WERI-Rb-1 (cell line): ENCODE data around the gene SLC38A6.
"Not testable (repeated sequence)": the region's sequence is repeated elsewhere in the genome, so short reads cannot be mapped to it uniquely, and the experiment has no call there.

Experiments
- DNase-seq: peaks from one replicate; pipeline ENCODE4 v3.0.0-alpha.2; 2020
- H3K27ac ChIP-seq: fragments of 250-450 bp; sonication (Bioruptor Pico); 2 replicates; pipeline ENCODE4 v1.5.1; 2020; ENCODE audit warnings: mild to moderate bottlenecking, moderate library complexity
- H3K27me3 ChIP-seq: fragments of 250-450 bp; sonication (Bioruptor Pico); 2 replicates; pipeline ENCODE4 v1.5.1; 2021; ENCODE audit warnings: mild to moderate bottlenecking, low read depth, moderate library complexity; ENCODE audit not compliant: insufficient read depth, severe bottlenecking
- H3K36me3 ChIP-seq: fragments of 250-450 bp; sonication (Bioruptor Pico); 2 replicates; pipeline ENCODE4 v1.5.1; 2020; ENCODE audit warnings: mild to moderate bottlenecking, moderate library complexity
- H3K4me3 ChIP-seq: 2 replicates; pipeline ENCODE4 v1.5.1; 2011; ENCODE audit warnings: low read depth, mild to moderate bottlenecking, control low read depth, low read length
- H3K9me3 ChIP-seq: fragments of 250-450 bp; sonication (Bioruptor Pico); 2 replicates; pipeline ENCODE4 v1.5.1; 2021; ENCODE audit warnings: mild to moderate bottlenecking, moderate library complexity; ENCODE audit not compliant: severe bottlenecking
- TF ChIP-seq, protein P1 (sequence below): IDR thresholded peaks from 2 replicates; pipeline ENCODE4 v1.5.1; 2011; ENCODE audit warnings: low read depth, mild to moderate bottlenecking, control low read depth, inconsistent platforms, low read length

The SLC38A6 gene

DNA sequence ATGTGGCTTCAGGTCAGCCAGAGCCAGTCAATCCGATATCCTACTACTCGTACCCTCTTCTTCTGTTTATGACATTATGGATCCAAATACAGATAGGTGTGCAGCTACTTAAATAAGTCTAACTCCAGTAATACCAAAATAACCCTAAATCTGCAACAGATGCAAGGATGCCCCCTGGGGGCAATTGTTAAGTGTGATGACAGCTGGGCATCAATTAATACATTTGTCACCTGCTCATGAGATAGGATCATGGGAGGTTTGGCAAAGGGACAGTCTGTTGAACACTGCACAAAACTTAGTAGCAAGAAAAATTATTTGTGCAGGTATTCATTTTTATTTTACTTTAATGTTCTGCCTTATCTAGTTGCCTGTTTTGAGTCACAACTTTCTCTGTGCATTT lies 83.2 kb downstream of the SLC38A6 start:
- Histone ChIP-seq H3K9me3 (no peaks in the 10 kb centered on the region), H3K36me3 (no peaks in the 10 kb centered on the region), H3K27me3 (no peaks in the 10 kb centered on the region), H3K27ac (no peak overlapping the region), H3K4me3 (no peak overlapping the region)
- DNase-seq, result no peak
- TF ChIP-seq, protein P1, sequence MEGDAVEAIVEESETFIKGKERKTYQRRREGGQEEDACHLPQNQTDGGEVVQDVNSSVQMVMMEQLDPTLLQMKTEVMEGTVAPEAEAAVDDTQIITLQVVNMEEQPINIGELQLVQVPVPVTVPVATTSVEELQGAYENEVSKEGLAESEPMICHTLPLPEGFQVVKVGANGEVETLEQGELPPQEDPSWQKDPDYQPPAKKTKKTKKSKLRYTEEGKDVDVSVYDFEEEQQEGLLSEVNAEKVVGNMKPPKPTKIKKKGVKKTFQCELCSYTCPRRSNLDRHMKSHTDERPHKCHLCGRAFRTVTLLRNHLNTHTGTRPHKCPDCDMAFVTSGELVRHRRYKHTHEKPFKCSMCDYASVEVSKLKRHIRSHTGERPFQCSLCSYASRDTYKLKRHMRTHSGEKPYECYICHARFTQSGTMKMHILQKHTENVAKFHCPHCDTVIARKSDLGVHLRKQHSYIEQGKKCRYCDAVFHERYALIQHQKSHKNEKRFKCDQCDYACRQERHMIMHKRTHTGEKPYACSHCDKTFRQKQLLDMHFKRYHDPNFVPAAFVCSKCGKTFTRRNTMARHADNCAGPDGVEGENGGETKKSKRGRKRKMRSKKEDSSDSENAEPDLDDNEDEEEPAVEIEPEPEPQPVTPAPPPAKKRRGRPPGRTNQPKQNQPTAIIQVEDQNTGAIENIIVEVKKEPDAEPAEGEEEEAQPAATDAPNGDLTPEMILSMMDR, result no peak

- H3K9me3 ChIP-seq, result no peaks in the 10 kb centered on the region
- no peak for DNase-seq
- no peak overlapping the region for H3K27ac ChIP-seq
- H3K36me3 ChIP-seq, result no peaks in the 10 kb centered on the region
- TF ChIP-seq, protein P1, result no peak
- H3K27me3 ChIP-seq, result no peaks in the 10 kb centered on the region
- H3K4me3 ChIP-seq, result no peak overlapping the region
Measured at GRCh38 chr14:61064856-61065255, 83.8 kb downstream of the SLC38A6 start.

DNA sequence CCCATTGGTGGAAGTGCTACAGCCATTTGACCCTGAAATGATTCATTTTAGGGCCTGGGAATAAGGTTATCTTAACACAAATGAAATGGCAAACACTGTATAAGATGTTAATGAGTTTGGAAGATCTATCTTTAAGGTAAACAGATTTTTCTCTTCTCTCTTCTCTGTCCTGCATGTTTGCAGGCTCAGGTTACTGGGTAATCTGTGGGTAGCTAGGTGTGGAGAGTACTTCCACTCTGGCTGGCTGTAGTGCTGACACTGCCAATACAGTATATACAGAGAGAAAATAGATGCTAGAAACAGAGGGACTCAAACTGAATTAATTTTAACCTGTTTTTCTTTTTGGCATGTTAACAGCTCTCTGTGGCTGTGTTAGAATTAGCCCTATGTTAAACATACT lies 84.6 kb downstream of the SLC38A6 start:
- TF ChIP-seq, protein P1, result no peak
- Histone ChIP-seq H3K9me3 (no peaks in the 10 kb centered on the region), H3K4me3 (no peak overlapping the region), H3K36me3 (no peaks in the 10 kb centered on the region), H3K27me3 (no peaks in the 10 kb centered on the region), H3K27ac (no peak overlapping the region)
- DNase-seq, result no peak

GRCh38 chr14:61072442-61072841 lies 91.4 kb downstream of the SLC38A6 start:
- not testable (repeated sequence) for H3K4me3 ChIP-seq, H3K27me3 ChIP-seq, DNase-seq, H3K36me3 ChIP-seq, H3K27ac ChIP-seq, H3K9me3 ChIP-seq

DNA sequence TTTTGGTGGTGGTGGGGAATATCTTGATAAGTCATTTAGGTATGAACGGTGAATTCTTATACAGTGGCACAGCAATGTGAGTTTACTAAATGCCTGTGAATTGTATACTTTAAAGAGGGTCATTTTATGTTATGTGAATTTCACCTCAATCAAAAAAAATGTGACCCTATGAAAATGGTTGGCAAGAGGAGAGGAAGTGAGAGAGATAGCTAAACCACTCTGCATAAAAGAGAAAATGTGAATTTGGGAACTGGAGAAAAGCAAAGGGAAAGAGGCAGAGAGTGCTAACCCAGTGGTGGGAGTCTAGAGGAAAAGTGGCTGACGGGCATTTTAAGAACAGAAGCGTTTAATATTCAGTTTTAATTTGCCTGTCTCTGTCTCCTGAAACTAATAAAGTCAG lies 93.8 kb downstream of the SLC38A6 start:
- TF ChIP-seq, protein P1, result no peak
- no peak overlapping the region for H3K27ac ChIP-seq
- H3K27me3 ChIP-seq, result no peaks in the 10 kb centered on the region
- H3K36me3 ChIP-seq, result no peaks in the 10 kb centered on the region
- no peak for DNase-seq
- no peaks in the 10 kb centered on the region for H3K9me3 ChIP-seq
- H3K4me3 ChIP-seq, result no peak overlapping the region

DNA sequence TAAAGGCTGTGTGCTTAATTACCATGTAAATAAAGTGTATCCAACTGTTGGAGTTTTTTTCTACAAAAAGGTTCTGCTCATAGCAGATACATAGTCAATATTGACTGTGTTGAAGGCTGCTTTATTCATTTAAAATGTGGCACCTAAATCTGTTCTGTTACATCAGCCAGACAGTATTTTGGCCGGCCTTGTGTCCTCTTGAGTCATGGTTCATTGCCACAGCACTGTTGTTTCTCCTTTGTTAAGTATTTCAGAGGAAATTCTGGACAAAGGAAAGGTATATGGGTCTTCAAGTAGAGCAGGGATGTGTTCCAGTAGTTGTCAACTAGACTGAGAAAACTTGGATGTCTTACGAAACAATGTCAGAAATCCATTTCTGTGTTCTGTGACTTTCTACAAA lies 95.5 kb downstream of the SLC38A6 start:
- no peak overlapping the region for H3K4me3 ChIP-seq
- no peaks in the 10 kb centered on the region for H3K9me3 ChIP-seq
- no peaks in the 10 kb centered on the region for H3K36me3 ChIP-seq
- no peak for DNase-seq
- TF ChIP-seq, protein P1, result no peak
- H3K27ac ChIP-seq, result no peak overlapping the region
- H3K27me3 ChIP-seq, result no peaks in the 10 kb centered on the region
